Measurements from ENCODE around the gene CCDC24. TPM values are rescaled to one million over a fixed set of nuclear protein-coding genes. Genes with fewer than 3 reads are reported as not detected.

CCDC24 gene
- total and polyA plus RNA-seq, 2 of the 13 experiments (the other 11 are each of a cell fraction or from before 2014, with no cell fraction given): 1.4 to 2.9 TPM

- TF ChIP-seq, protein P1, sequence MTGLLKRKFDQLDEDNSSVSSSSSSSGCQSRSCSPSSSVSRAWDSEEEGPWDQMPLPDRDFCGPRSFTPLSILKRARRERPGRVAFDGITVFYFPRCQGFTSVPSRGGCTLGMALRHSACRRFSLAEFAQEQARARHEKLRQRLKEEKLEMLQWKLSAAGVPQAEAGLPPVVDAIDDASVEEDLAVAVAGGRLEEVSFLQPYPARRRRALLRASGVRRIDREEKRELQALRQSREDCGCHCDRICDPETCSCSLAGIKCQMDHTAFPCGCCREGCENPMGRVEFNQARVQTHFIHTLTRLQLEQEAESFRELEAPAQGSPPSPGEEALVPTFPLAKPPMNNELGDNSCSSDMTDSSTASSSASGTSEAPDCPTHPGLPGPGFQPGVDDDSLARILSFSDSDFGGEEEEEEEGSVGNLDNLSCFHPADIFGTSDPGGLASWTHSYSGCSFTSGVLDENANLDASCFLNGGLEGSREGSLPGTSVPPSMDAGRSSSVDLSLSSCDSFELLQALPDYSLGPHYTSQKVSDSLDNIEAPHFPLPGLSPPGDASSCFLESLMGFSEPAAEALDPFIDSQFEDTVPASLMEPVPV (CRISPR knock-in tag; IDR thresholded peaks at IDR 0.05): no peak
- TF ChIP-seq ZNF646 (CRISPR knock-in tag; IDR thresholded peaks at IDR 0.05) (no peak), ZNF780A (CRISPR knock-in tag; IDR thresholded peaks at IDR 0.05) (no peak), ZNF441 (CRISPR knock-in tag; IDR thresholded peaks at IDR 0.05; ENCODE audit: borderline replicate concordance) (peak; percentile 84), DNMT1 (CRISPR knock-in tag; IDR thresholded peaks at IDR 0.05) (no peak), NBN (conservative IDR thresholded peaks at IDR 0.05) (no peak), RFX1 (IDR thresholded peaks at IDR 0.05) (no peak), ZNF619 (CRISPR knock-in tag; IDR thresholded peaks at IDR 0.05) (no peak), ZNF235 (CRISPR knock-in tag; IDR thresholded peaks at IDR 0.05; ENCODE audit: borderline replicate concordance) (no peak), ZC3H13 (CRISPR knock-in tag; IDR thresholded peaks at IDR 0.05) (0 out of 2 replicates have a peak, but pooled peaks have one; percentile 42)
- TF ChIP-seq, protein P2, sequence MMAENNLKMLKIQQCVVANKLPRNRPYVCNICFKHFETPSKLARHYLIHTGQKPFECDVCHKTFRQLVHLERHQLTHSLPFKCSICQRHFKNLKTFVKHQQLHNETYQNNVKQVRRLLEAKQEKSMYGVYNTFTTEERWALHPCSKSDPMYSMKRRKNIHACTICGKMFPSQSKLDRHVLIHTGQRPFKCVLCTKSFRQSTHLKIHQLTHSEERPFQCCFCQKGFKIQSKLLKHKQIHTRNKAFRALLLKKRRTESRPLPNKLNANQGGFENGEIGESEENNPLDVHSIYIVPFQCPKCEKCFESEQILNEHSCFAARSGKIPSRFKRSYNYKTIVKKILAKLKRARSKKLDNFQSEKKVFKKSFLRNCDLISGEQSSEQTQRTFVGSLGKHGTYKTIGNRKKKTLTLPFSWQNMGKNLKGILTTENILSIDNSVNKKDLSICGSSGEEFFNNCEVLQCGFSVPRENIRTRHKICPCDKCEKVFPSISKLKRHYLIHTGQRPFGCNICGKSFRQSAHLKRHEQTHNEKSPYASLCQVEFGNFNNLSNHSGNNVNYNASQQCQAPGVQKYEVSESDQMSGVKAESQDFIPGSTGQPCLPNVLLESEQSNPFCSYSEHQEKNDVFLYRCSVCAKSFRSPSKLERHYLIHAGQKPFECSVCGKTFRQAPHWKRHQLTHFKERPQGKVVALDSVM (CRISPR knock-in tag; IDR thresholded peaks at IDR 0.05): no peak
- TF ChIP-seq, protein P3, sequence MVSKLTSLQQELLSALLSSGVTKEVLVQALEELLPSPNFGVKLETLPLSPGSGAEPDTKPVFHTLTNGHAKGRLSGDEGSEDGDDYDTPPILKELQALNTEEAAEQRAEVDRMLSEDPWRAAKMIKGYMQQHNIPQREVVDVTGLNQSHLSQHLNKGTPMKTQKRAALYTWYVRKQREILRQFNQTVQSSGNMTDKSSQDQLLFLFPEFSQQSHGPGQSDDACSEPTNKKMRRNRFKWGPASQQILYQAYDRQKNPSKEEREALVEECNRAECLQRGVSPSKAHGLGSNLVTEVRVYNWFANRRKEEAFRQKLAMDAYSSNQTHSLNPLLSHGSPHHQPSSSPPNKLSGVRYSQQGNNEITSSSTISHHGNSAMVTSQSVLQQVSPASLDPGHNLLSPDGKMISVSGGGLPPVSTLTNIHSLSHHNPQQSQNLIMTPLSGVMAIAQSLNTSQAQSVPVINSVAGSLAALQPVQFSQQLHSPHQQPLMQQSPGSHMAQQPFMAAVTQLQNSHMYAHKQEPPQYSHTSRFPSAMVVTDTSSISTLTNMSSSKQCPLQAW (CRISPR knock-in tag; IDR thresholded peaks at IDR 0.05): 0 out of 2 replicates have a peak, but pooled peaks have one; percentile 21
- TF ChIP-seq, protein P4, sequence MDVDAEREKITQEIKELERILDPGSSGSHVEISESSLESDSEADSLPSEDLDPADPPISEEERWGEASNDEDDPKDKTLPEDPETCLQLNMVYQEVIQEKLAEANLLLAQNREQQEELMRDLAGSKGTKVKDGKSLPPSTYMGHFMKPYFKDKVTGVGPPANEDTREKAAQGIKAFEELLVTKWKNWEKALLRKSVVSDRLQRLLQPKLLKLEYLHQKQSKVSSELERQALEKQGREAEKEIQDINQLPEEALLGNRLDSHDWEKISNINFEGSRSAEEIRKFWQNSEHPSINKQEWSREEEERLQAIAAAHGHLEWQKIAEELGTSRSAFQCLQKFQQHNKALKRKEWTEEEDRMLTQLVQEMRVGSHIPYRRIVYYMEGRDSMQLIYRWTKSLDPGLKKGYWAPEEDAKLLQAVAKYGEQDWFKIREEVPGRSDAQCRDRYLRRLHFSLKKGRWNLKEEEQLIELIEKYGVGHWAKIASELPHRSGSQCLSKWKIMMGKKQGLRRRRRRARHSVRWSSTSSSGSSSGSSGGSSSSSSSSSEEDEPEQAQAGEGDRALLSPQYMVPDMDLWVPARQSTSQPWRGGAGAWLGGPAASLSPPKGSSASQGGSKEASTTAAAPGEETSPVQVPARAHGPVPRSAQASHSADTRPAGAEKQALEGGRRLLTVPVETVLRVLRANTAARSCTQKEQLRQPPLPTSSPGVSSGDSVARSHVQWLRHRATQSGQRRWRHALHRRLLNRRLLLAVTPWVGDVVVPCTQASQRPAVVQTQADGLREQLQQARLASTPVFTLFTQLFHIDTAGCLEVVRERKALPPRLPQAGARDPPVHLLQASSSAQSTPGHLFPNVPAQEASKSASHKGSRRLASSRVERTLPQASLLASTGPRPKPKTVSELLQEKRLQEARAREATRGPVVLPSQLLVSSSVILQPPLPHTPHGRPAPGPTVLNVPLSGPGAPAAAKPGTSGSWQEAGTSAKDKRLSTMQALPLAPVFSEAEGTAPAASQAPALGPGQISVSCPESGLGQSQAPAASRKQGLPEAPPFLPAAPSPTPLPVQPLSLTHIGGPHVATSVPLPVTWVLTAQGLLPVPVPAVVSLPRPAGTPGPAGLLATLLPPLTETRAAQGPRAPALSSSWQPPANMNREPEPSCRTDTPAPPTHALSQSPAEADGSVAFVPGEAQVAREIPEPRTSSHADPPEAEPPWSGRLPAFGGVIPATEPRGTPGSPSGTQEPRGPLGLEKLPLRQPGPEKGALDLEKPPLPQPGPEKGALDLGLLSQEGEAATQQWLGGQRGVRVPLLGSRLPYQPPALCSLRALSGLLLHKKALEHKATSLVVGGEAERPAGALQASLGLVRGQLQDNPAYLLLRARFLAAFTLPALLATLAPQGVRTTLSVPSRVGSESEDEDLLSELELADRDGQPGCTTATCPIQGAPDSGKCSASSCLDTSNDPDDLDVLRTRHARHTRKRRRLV (CRISPR knock-in tag; IDR thresholded peaks at IDR 0.05): no peak
Observed at GRCh38 chr1:43969416-43969745, 22.0 kb upstream of the CCDC24 start (continued).

Measured in HepG2 (cell line).